KBM-7 (cell line): Measurements from ENCODE around the gene FSCN2.

ENCODE experiments used
- DNase-seq: peaks from one replicate; pipeline ENCODE4 v3.0.0-alpha.2; 2015
- in situ Hi-C: fragments of 300-500 bp; cut with MboI; formaldehyde crosslinking; loops from 2 replicates; pipeline ENCODE4 v1.14.3; 2020; ENCODE audit warnings: low sequenced_read_pairs, low pct_unique_long_range_greater_than_20kb, mixed read lengths

Gene FSCN2

DNA sequence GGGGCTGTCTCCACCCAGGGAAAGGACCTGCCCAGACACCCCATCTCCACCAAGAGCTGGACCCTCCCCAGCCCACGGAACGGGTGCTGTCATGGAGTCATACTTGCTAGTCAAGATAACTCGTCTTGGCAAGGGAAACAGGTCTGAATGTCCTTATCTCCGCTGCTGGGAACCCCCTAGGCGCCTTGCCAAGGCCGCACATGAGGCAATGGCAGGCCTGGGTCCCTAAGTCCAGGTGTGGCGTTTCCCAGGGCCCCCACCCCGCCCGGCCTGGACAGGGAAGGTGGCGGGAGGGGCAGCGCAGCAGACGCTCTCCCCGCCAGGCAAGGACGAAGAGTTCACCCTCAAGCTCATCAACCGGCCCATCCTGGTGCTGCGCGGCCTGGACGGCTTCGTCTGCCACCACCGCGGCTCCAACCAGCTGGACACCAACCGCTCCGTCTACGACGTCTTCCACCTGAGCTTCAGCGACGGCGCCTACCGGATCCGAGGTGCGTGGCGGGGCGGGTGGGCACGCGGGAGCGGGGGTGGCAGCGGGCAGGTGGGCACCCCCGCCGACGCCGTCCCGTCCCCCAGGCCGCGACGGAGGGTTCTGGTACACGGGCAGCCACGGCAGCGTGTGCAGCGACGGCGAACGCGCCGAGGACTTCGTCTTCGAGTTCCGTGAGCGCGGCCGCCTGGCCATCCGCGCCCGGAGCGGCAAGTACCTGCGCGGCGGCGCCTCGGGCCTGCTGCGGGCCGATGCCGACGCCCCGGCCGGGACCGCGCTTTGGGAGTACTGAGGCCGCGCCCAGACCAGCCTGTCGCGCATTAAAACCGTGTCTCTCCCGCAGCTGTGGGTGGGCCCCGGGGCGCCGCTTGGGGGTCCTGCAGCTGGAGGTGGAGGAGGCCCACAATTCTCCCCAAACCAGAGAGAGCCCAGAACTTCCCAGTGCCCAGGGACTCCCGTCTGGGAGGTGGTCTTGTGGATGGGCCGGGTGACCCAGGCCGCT is 8.4 kb downstream of the FSCN2 start:
- no peak for DNase-seq
- in situ Hi-C loops, result no loop called here

DNA sequence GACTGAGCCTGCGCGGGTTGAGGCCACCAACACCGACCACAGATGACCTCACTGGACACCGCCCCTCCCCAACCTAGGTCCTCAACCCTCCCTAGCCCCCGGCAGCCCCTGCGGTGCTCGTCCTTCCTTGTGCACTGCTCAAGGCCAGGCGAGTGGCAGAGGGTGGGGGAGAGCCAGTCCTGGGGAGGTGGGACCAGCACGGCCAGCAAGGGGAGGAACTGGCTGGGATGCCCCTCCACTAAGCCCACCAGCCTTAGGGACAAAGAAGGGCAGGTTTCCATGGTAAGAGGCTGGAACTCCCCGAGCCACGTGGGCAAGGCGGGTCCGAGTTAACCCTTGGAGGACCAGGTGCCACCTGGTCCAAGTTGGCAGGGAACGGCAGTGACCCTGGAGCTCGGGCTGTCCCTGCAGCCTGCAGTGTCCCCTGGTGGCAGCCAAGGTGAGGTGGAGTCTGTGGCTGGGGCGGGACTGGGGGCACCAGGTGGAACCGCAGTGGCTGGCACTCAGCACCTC is 9.2 kb downstream of the FSCN2 start:
- DNase-seq, result no peak
- in situ Hi-C loops, result no loop called here

DNA sequence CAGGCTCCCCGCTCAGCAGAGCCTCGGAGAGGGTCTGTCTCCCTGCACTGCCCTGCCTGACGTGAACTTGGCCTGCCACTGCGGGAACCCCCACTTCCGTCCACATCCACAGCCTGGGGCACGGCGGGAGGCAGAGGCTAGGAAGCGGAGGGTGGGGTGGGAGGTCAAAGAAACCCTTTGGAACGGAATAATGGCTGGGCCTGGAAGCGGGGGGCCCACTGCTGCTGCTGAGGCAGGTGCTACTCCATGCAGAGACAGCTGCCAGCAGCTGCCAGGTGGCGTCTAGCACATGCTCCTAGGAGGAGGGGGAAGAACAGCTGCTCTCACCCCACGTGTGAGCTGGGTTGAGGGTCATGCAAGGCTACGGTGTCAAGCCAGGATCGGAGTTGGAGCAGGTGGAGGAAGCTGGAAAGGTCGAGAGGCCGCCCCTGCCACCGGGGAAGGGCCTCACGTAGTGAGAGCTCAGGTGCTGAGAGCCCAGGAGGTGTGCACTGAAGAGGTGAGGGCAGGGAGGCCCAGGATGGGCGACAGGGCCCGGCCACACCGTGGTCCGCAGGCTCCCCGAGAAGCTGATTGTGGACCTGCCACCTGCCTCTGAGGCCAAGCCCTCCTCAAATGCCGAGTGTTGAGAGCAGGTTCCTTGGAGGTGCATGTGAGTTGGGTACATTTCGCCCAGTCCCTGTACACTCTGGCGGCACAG is 9.8 kb downstream of the FSCN2 start:
- no peak for DNase-seq

DNA sequence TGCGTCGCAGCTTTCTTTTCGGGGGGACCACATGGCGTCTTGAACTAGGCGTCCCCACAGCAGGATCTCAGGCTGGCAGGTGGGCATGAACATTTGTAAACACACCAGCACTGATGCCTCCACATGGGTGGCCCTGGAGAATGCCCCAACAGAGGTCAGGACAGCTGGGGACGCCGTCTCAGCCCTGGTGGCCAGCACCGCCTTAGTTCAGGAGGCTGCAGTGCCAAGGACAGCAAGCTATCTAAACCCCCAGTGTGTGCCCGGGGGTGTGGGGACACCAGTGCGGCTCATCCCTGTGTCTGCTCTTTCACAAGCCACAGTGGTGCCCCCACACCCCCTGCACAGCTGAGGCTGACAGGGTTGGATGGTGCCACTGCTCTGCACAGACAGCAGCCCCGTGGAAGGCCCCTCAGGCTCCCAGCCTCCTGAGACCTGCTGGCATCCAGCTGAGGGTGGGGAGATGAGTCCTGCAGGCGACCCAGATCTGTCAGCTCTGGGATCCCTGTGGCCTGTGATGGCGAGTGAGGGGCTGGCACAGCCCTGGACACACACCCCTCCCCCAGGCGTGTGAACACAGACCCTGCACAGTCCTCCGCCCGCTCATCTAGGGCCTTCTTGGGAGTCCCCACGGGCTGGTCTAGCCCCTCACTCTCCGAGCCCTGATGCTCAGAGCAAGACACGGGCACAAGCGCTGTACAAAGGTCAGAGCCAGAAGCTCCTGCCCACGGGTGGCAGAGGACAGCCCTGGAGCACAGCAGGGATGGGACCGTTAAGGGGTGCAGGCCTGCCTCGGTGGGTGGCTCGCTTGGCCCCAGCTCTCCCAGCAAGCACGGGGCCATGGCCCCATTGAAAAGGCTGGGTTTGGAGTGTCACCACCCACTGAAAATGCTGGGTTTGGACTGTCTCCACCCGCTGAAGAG is 10.7 kb downstream of the FSCN2 start:
- in situ Hi-C loops, result no loop called here
- DNase-seq, result no peak

More for the DNA sequence above, 9.8 kb downstream of the FSCN2 start:
- in situ Hi-C loops, result no loop called here

DNA sequence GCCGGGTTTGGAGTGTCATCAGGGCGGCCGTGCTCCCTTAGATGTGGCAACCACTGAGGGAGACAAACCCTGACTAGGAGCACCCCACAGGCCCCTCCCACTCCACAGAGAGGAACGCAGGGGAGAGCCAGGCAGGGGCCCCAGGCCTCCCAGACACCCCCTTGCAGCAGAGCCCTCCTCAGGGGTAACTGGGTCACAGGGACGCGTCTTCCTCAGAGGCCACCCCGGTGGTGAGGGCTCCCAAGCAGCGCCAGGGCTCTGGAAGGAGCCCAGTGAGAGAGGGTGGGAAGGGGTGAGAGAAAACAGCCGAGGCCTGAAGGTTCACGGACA is 11.4 kb downstream of the FSCN2 start:
- in situ Hi-C loops, result no loop called here
- DNase-seq, result no peak

DNA sequence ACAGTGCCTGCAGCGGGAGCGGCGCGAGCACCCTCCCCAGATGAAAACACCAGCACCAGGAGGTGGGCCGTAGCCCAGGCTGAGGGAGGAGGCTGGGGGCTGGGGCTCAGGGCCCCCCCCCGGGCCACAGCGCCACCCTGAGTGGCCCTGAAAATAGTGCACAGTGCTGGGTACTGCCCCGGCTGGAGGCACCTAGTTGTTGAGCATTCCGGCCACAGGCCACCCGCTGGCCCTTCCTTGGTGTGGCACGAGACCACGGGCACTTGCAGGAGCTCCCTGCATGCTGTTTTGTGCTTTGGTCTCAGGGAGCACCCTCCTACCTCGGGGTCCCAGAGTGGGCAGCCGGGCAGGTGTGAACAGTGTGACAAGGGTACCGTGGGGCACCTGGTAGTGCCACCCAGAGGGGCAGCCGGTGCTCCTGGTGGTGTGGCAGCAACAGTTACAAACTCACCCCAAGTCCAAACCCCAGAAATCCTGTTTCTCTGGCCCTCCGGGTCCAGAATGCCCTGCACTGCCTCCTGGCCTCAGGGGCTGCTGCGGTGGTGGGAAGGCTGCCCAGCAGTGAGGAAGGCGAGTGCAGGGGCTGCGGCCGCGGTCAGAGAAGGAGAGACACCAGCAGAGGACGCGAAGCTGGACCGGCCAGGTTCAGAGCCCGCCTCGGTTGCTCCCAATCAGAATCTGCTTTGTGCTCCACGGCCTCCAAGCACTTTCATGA is 11.9 kb downstream of the FSCN2 start:
- no peak for DNase-seq
- in situ Hi-C loops, result no loop called here

DNA sequence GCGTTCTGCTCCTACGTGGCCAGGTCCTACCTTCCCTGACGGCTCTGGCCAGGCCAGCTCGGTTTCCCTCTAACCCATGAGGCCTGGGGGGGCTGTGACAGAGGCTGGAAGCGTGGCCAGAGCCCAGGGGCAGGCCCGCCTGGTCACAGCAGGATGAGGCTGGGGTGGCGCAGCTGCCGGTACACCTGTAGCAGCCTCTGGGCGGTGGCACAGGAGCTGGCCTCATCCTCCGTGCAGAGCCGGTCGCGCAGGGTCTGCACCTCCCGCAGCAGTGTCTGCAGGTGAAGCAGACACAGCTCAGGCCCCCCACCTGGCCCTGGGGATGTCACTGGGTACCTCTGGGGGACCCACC is 12.5 kb downstream of the FSCN2 start:
- no peak for DNase-seq
- in situ Hi-C loops, result no loop called here

DNA sequence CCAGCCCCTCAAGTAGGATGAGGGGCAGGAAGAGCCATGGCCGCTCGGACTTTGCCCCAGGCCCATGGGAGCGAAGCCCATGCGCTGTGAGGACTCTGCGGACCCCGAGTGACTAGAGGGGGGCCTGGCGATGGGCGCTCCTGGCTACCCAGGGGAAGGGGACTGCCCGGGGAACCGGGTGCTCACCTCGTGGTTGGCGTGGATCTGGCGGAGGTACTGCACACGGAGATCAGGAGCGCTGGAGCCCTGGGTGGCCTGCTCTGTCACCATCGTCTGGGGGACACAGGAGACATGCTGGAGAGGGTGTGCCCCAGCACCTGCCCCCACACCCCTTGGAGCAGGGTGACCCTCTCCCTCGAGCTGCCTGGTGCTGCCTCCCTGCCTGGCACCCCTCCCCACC is 12.9 kb downstream of the FSCN2 start:
- in situ Hi-C loops, result no loop called here
- no peak for DNase-seq

DNA sequence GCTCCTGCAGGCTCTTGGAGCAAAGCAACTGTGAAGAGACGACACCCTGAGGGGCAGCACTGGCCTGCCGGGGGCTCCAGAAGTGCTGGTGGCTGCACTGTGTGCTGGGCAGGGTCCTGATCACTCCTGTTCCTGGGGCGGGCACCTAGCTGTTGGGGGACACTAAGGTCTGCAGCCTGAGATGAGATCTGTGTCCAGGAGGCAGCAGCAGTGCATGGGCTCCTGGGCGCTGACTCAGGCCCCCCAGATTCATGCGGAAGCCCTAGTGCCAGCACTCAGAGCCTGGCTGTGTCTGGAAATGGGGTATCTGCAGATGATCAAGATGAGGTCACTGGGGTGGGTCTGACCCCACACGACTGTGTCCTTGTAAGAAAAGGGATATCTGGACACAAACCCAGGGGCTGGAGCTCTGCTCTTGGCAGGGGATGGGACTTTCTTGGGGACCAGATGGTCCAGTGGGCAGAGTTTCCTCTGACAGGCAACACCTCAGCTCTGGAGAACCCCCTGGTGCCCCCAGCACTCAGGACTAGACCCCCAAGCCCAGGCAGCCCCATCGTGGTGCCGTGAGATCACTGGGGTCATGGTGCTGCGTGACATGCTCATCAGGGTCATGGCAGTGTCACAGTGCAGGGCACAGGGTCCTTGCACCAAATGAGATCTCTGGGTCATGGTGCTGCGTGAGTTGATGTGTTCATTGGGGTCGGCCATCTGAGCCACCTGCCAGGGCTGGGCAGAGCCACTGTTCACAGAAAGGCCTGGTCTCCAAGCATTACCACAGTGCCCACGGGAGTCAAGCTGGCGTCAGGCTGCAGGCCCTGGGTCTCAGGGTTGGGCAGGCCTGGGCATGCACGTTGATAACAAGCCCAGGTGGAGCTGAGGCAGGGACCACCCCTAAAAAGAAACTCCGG is 14.5 kb downstream of the FSCN2 start:
- no peak for DNase-seq
- in situ Hi-C loops, result no loop called here

DNA sequence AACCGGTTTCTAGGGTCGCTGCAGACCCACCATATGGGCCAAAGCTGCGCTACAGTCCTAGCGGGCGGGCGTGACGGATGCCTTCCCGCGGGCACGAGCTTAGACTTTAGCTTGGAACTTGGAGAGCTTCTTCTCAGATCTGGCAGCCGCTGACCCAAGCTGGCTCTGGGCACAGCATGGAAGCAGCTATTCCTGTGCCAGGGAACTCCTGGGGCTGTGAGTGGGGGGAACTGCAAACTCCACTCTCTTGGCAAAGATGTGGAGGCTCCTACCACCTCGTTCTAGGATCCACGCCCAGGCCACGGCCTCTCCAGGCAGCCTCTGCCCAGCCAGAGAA is 15.1 kb downstream of the FSCN2 start:
- in situ Hi-C loops, result no loop called here
- no peak for DNase-seq

DNA sequence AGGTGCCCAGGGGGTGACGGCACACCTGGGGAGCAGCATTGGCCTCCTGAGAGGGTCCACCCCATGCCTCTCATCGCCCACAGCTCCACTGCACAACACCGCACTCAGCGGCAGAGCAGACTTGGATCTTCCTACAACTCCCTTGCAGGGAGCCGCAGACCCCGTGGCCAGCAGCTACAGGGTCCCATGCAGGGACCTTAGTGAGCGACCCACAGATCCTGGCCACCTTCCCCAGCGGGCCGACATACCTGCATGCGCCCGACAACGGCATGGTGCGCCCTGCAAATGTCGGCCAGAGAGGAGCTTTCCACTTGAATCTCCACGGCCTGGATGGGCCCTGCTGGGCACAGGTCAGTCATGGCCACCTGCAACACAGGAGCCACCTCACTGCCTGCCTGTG is 15.6 kb downstream of the FSCN2 start:
- DNase-seq, result no peak
- in situ Hi-C loops, result no loop called here

DNA sequence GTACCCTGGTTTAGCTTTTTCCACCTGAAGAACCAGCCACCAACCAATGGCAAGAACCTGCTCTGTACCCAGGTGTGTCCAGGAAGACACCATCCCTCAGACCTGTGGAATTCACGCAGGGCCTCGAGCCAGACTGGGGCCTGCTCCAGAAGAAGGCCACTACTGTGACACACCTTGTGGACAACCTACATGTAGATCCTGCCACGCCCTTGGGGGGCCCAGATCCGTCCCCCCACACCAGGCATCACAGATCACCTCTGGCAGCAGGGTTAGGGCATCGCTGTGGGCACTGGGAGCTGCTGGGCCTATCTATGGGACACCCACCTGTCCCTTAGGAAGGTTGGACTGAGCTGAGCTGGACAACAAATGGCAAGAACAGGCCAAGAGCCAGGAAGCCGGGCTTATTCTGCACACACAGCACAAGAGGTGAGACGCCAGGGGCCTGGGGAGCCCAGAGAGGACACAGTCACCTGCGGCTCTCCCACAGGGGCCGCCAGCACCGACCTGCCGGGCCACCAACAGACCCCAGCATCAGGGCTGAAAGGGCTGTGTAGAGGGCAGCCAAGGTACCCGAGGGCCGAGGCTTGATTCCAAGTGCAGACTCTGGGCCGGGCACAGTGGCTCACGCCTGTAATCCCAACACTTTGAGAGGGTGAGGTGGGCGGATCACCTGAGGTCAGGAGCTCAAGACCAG is 16.3 kb downstream of the FSCN2 start:
- no peak for DNase-seq
- in situ Hi-C loops, result no loop called here

DNA sequence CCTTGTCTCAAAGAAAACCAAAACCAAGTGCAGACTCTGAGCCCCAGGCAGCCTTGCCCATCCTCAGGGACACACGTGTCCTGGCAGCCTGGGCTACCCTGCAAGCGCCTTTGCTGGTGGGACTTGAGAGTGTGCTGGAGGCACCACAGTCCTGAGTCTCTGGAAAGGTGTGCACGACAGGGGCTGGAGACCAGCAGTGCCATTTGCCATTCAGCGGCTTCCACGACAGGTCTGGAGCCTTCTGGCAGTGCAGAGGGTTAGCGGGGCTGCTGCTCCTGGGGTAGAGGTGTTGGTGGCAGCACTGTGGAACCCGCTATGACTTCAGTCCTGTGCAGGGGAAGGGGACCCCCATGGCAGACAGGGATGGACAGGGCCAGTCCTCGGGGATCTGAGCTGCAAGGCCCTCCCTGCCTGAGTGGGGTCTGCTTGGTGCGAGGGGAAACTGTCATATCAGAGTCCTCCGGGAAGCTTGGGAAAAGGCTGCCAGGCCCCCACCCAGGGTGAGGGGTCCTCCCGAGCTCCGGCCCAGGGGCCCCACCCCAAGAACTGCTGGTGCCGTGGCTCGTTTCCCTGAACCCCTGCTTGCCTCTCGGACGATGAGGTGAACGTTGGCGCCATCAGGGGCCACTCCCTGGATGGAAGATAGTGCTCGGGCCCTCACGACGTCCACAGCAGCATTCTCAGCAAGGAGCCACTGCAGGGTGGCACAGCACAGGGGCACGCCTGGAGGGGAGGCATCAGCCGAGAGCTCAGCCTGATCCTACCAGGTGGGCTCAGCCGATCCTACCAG is 17.2 kb downstream of the FSCN2 start:
- in situ Hi-C loops, result no loop called here
- DNase-seq, result no peak

DNA sequence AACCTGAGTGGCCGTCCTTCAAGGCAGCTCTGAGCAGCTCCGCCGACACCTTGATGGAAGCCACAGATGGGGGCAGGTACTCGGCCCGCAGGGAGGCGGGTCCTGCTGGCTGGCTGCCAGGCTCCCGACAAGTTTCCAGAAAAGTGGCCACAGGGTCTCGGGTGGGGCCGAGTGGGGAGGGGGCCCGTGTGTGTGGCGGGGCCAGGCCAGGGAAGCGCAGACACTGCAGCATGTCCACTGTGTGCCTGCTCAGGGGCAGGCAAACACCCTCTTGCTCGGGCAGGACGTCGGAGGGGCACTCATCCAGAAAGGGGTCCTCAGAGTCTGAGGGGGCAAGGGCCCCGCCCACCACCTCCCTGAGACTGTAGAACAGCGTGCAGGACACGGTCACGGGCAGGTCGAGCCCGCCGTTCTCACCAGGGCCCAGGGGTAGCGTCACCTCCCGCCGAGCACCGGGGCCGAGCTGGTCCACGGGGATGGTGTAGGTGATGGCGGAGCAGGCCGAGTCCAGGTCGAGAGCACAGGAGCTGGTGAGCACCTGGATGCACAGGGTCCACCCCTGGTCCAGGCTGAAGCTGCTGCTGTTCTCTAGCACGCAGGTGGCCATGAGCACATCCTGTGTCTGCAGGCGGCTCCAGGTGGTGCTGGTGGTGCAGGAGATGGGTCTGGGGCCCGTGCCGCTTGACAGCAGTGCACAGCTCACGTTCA is 18.9 kb downstream of the FSCN2 start:
- DNase-seq, result no peak
- in situ Hi-C loops, result no loop called here

DNA sequence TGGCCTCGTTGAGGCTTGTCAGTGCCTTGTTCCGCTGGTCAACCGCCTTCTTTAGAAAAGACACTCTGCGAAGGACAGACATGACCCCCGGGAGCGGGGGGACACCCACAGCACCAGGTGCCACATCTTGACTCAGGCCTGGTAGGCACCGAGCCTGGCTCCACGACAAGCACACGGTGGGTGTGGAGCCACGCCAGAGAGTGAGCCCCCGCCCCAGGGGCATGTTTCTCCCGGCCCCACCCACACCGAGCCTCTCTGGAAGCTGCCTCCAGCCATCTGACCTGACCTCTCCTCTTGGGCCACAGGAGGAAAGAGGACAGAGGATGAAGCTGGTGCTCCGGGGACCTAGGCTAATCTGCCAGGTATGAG is 19.4 kb downstream of the FSCN2 start:
- in situ Hi-C loops, result no loop called here
- no peak for DNase-seq

DNA sequence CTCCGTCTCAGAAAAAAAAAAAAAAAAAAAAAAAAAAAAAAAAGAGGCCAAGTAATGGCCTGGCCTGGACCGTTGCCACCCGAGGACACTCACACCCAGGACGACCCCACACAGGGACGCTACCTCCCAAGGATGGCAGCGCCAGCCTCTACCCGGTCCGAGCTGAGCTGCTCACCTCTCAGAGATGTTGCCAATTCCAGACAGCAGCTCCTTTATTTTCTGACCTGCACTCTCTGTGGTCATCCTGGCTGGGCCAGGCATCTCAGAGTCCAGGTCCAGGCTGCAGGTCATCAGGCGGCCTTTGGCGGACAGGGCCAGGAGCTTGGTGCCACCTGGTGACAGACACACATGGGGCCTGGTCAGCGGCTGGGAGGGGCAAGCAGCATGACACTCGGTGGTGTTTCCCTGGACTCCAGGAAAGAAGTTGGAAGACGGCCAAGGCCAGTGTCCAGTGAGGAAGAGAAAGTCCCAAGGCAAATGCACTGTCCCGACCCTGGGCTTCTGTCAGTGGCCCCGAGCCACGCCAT is 20.9 kb downstream of the FSCN2 start:
- DNase-seq, result no peak

More for the DNA sequence above, 20.9 kb downstream of the FSCN2 start:
- in situ Hi-C loops, result no loop called here
